ENCODE data around the gene WAS.

Gene WAS

GRCh38 chrX:48736878-48737212, 53.2 kb downstream of the WAS start:
- no peak for TF ChIP-seq CTCF (conservative IDR thresholded peaks at IDR 0.05; ENCODE audit: low read length)
- peak overlapping the region; percentile 50 for H3K4me3 ChIP-seq (ENCODE audit: low read length)

GRCh38 chrX:48737213-48737938, 53.8 kb downstream of the WAS start:
- TF ChIP-seq CTCF (conservative IDR thresholded peaks at IDR 0.05; ENCODE audit: low read length), result no peak
- DNase-seq (ENCODE audit: low read depth), result peak; percentile 97

More at GRCh38 chrX:48736878-48737212, 53.2 kb downstream of the WAS start:
- no peak for DNase-seq (ENCODE audit: low read depth)

GRCh38 chrX:48737940-48738339, 54.3 kb downstream of the WAS start:
- H3K4me3 ChIP-seq (ENCODE audit: low read length), result peak overlapping the region; percentile 72
- TF ChIP-seq CTCF (conservative IDR thresholded peaks at IDR 0.05; ENCODE audit: low read length), result no peak

More at GRCh38 chrX:48737213-48737938, 53.8 kb downstream of the WAS start:
- peak overlapping the region; percentile 72 for H3K4me3 ChIP-seq (ENCODE audit: low read length)

More at GRCh38 chrX:48737940-48738339, 54.3 kb downstream of the WAS start:
- no peak for DNase-seq (ENCODE audit: low read depth)

Measured in AG10803 (cell line).